H1 (cell line): Measurements from ENCODE around the gene KCNK4. TPM values are rescaled to one million over a fixed set of nuclear protein-coding genes. Genes with fewer than 3 reads are reported as not detected.

Experiments
- ASH2L ChIP-seq: fragments of 200-600, 300-600 bp; sonication (generic); IDR thresholded peaks from one replicate; pipeline ENCODE4 v1.7.1; 2017; ENCODE audit warnings: low read length
- E2F6 ChIP-seq: IDR thresholded peaks from 2 replicates; pipeline ENCODE4 v1.6.1; 2012; ENCODE audit warnings: inconsistent platforms
- EP300 ChIP-seq, 2 experiments: IDR thresholded peaks; 1 replicate in 1 of 2; 2 replicates in 1 of 2; pipeline ENCODE4 v1.6.1; 2011 to 2012; ENCODE audit warnings: low read depth in 2 of 2, low read length in 2 of 2, mild to moderate bottlenecking in 2 of 2, borderline replicate concordance in 1 of 2, inconsistent platforms in 1 of 2, moderate library complexity in 1 of 2
- EZH2 ChIP-seq: fragments of 200-600 bp; sonication (generic); IDR thresholded peaks from 2 replicates; pipeline ENCODE4 v1.7.1; 2012; ENCODE audit warnings: low read depth, mild to moderate bottlenecking, moderate library complexity, low read length, inconsistent platforms; ENCODE audit not compliant: severe bottlenecking
- FOSL1 ChIP-seq: IDR thresholded peaks from 2 replicates; pipeline ENCODE4 v1.6.1; 2011; ENCODE audit warnings: mild to moderate bottlenecking, low read depth, low read length, moderate library complexity; ENCODE audit not compliant: insufficient read depth
- GABPA ChIP-seq: IDR thresholded peaks from 2 replicates; pipeline ENCODE4 v1.6.1; 2011; ENCODE audit warnings: mild to moderate bottlenecking, low read length, moderate library complexity, borderline replicate concordance; ENCODE audit not compliant: insufficient read depth
- JUND ChIP-seq: IDR thresholded peaks from 2 replicates; pipeline ENCODE4 v1.6.1; 2011; ENCODE audit warnings: mild to moderate bottlenecking, improper control_type of control experiment, low read length
- KDM4A ChIP-seq: IDR thresholded peaks from one replicate; pipeline ENCODE4 v1.7.1; 2012; ENCODE audit warnings: low read depth, mild to moderate bottlenecking, moderate library complexity, low read length, inconsistent platforms; ENCODE audit not compliant: severe bottlenecking
- MAFK ChIP-seq: IDR thresholded peaks from 2 replicates; pipeline ENCODE4 v1.6.1; 2012; ENCODE audit warnings: low read depth, mild to moderate bottlenecking, improper control_type of control experiment, low read length
- PHF8 ChIP-seq: fragments of 200-600 bp; sonication (generic); conservative IDR thresholded peaks from 2 replicates; pipeline ENCODE4 v1.7.1; 2012; ENCODE audit warnings: low read depth, mild to moderate bottlenecking, inconsistent platforms, low read length, moderate library complexity
- POLR2AphosphoS5 ChIP-seq: IDR thresholded peaks from 2 replicates; pipeline ENCODE4 v1.6.1; 2011; ENCODE audit warnings: low read depth, low read length
- POU5F1 ChIP-seq: IDR thresholded peaks from 2 replicates; pipeline ENCODE4 v1.6.1; 2011; ENCODE audit warnings: low read depth, mild to moderate bottlenecking, low read length, moderate library complexity
- RBBP5 ChIP-seq: IDR thresholded peaks from 2 replicates; pipeline ENCODE4 v1.7.1; 2012; ENCODE audit warnings: low read depth, mild to moderate bottlenecking, inconsistent platforms, low read length, moderate library complexity, borderline replicate concordance
- SAP30 ChIP-seq: fragments of 300-600 bp; sonication (generic); IDR thresholded peaks from 2 replicates; pipeline ENCODE4 v1.7.1; 2012; ENCODE audit warnings: low read length, moderate library complexity, mild to moderate bottlenecking, inconsistent platforms; ENCODE audit not compliant: insufficient read depth, insufficient replicate concordance
- SIRT6 ChIP-seq: IDR thresholded peaks from one replicate; pipeline ENCODE4 v1.7.1; 2012; ENCODE audit warnings: low read length, inconsistent platforms
- SP1 ChIP-seq: IDR thresholded peaks from 2 replicates; pipeline ENCODE4 v1.6.1; 2011; ENCODE audit warnings: low read depth, low read length
- SP4 ChIP-seq: IDR thresholded peaks from 2 replicates; pipeline ENCODE4 v1.6.1; 2012; ENCODE audit warnings: low read length, inconsistent platforms
- SRF ChIP-seq: IDR thresholded peaks from 2 replicates; pipeline ENCODE4 v1.6.1; 2011; ENCODE audit warnings: mild to moderate bottlenecking, low read depth, low read length, moderate library complexity
- SUZ12 ChIP-seq: fragments of 200-600 bp; sonication (generic); IDR thresholded peaks from 2 replicates; pipeline ENCODE4 v1.6.1; 2012; ENCODE audit warnings: mild to moderate bottlenecking, inconsistent platforms, low read length, moderate library complexity, mixed read lengths
- TEAD4 ChIP-seq: IDR thresholded peaks from 2 replicates; pipeline ENCODE4 v1.6.1; 2012; ENCODE audit warnings: low read depth, low read length, inconsistent platforms, mixed read lengths
- USF2 ChIP-seq: IDR thresholded peaks from 2 replicates; pipeline ENCODE4 v1.6.1; 2011; ENCODE audit warnings: low read length, improper control_type of control experiment
- ZNF274 ChIP-seq: IDR thresholded peaks from 2 replicates; pipeline ENCODE4 v1.7.0; 2012; ENCODE audit warnings: low read length, borderline replicate concordance; ENCODE audit errors: extremely low read depth
- polyA plus RNA-seq, 7 experiments: library from polyadenylated mRNA; depleted of rRNA in 3 of 7; stranded (reverse) in 5 of 7; unstranded in 2 of 7; fragments of >200 nt in 5 of 7; fragments of 200-250 nt in 2 of 7; gene quantifications; 1 replicate in 5 of 7; 2 replicates in 1 of 7; 4 replicates in 1 of 7; pipeline versions ENCODE4 v1.2.1 to v1.2.3, GENCODE V29; 2011 to 2013; ENCODE audit warnings: missing spikeins in 2 of 7, mixed read lengths in 2 of 7
- total RNA-seq: library from RNA; stranded (reverse); fragmentation: NEBNext Ultra II Directional; extraction: Animal tissue kit (Norgen Biotek cat#: 25700); gene quantifications from 2 replicates; pipeline ENCODE4 v1.2.1, GENCODE V29; 2021

The KCNK4 gene
- total and polyA plus RNA-seq, 2 of the 8 experiments (the other 6 are each of a cell fraction or from before 2014, with no cell fraction given) = 0.19 TPM; not detected in 1

GRCh38 chr11:64241491-64242374 is 49.4 kb upstream of the KCNK4 start (continued):
- no peak for TF ChIP-seq SRF
- no peak for TF ChIP-seq SUZ12
- TF ChIP-seq FOSL1 = no peak
- no peak for TF ChIP-seq SAP30
- TF ChIP-seq EP300 (IDR thresholded peaks at IDR 0.05; ENCODE audit: borderline replicate concordance in 1 of 2, low read depth in 2 of 2, low read length in 2 of 2) = no peak
- TF ChIP-seq GABPA = no peak
- TF ChIP-seq POLR2AphosphoS5 = peak; percentile 4; the same call in 1 of the 2 replicates
- peak; percentile 40; the same call in 1 of the 2 replicates for TF ChIP-seq TEAD4
- no peak for TF ChIP-seq USF2
- peak; percentile 39 for TF ChIP-seq KDM4A
- TF ChIP-seq MAFK = no peak
- peak; percentile 52; the same call in 1 of the 2 replicates for TF ChIP-seq RBBP5
- TF ChIP-seq ZNF274 = no peak
- TF ChIP-seq ASH2L = no peak
- peak; percentile 40 for TF ChIP-seq PHF8
- no peak for TF ChIP-seq E2F6
- TF ChIP-seq JUND = no peak
- TF ChIP-seq SP4 = no peak; the same call in 1 of the 2 replicates
- TF ChIP-seq SIRT6 = no peak
- peak; percentile 45; the same call in 1 of the 2 replicates for TF ChIP-seq SP1
- no peak for TF ChIP-seq POU5F1
- no peak for TF ChIP-seq EZH2
